Stimulated activated memory B cell treated with anti-CD40 and anti-IgM and Interleukin-4, amounts not matched to agents 10 μg/mL and 1 μg/mL and 100 μg/mL, for 72 hours (primary cell): ENCODE measurements around the gene SNX32.

Experiments
- ATAC-seq: fragments of 150-1000 bp; cut with Tn5 transposase; 2 replicates; pipeline ENCODE4 v1.10.0; 2021
- H3K27ac Mint-ChIP-seq: one replicate; pipeline ENCODE4 v1.8.0; 2022; ENCODE audit warnings: mild to moderate bottlenecking, mixed read lengths
- H3K27me3 Mint-ChIP-seq: one replicate; pipeline ENCODE4 v1.8.0; 2022; ENCODE audit warnings: mixed read lengths
- H3K36me3 Mint-ChIP-seq: one replicate; pipeline ENCODE4 v1.8.0; 2022; ENCODE audit warnings: mixed read lengths
- H3K4me1 Mint-ChIP-seq: one replicate; pipeline ENCODE4 v1.8.0; 2022; ENCODE audit warnings: mixed read lengths
- H3K4me3 Mint-ChIP-seq: one replicate; pipeline ENCODE4 v1.8.0; 2022; ENCODE audit warnings: mild to moderate bottlenecking, moderate library complexity, mixed read lengths
- H3K9me3 Mint-ChIP-seq: one replicate; pipeline ENCODE4 v1.8.0; 2022; ENCODE audit warnings: mixed read lengths

The SNX32 gene

GRCh38 chr11:65862941-65863888 is 29.5 kb downstream of the SNX32 start:
- H3K27ac Mint-ChIP-seq = peak overlapping the region; percentile 50
- H3K4me1 Mint-ChIP-seq = peaks cover 55% of the 10 kb centered on the region
- H3K36me3 Mint-ChIP-seq = peaks cover 49% of the 10 kb centered on the region
- H3K4me3 Mint-ChIP-seq = no peak overlapping the region
- no peaks in the 10 kb centered on the region for H3K27me3 Mint-ChIP-seq
- no peaks in the 10 kb centered on the region for H3K9me3 Mint-ChIP-seq
- no peak for ATAC-seq

- peaks cover 47% of the 10 kb centered on the region for H3K4me1 Mint-ChIP-seq
- H3K27ac Mint-ChIP-seq = no peak overlapping the region
- no peaks in the 10 kb centered on the region for H3K9me3 Mint-ChIP-seq
- ATAC-seq = no peak
- H3K27me3 Mint-ChIP-seq = no peaks in the 10 kb centered on the region
- peaks cover 49% of the 10 kb centered on the region for H3K36me3 Mint-ChIP-seq
- H3K4me3 Mint-ChIP-seq = no peak overlapping the region
These were observed 30.3 kb downstream of the SNX32 start for GRCh38 chr11:65863889-65864705.

GRCh38 chr11:65864706-65865471 is 31.1 kb downstream of the SNX32 start:
- Mint-ChIP-seq H3K36me3 (peaks cover 49% of the 10 kb centered on the region), H3K27me3 (no peaks in the 10 kb centered on the region), H3K27ac (no peak overlapping the region), H3K9me3 (no peaks in the 10 kb centered on the region), H3K4me1 (peaks cover 42% of the 10 kb centered on the region), H3K4me3 (no peak overlapping the region)
- ATAC-seq = no peak

- Mint-ChIP-seq H3K4me1 (peaks cover 40% of the 10 kb centered on the region), H3K27ac (no peak overlapping the region), H3K36me3 (peaks cover 49% of the 10 kb centered on the region), H3K27me3 (no peaks in the 10 kb centered on the region), H3K4me3 (no peak overlapping the region), H3K9me3 (no peaks in the 10 kb centered on the region)
- no peak for ATAC-seq
These were observed 31.9 kb downstream of the SNX32 start for GRCh38 chr11:65865550-65866172.

GRCh38 chr11:65866509-65867283 is 32.9 kb downstream of the SNX32 start:
- Mint-ChIP-seq H3K27ac (no peak overlapping the region), H3K36me3 (peaks cover 49% of the 10 kb centered on the region), H3K4me1 (peaks cover 42% of the 10 kb centered on the region), H3K4me3 (no peak overlapping the region), H3K9me3 (no peaks in the 10 kb centered on the region), H3K27me3 (no peaks in the 10 kb centered on the region)
- no peak for ATAC-seq

- no peaks in the 10 kb centered on the region for H3K27me3 Mint-ChIP-seq
- no peaks in the 10 kb centered on the region for H3K9me3 Mint-ChIP-seq
- no peak overlapping the region for H3K4me3 Mint-ChIP-seq
- H3K4me1 Mint-ChIP-seq = peaks cover 38% of the 10 kb centered on the region
- peaks cover 47% of the 10 kb centered on the region for H3K36me3 Mint-ChIP-seq
- H3K27ac Mint-ChIP-seq = no peak overlapping the region
- no peak for ATAC-seq
These were observed 33.7 kb downstream of the SNX32 start for GRCh38 chr11:65867284-65868071.

GRCh38 chr11:65868076-65868667 is 34.4 kb downstream of the SNX32 start:
- no peak for ATAC-seq
- peaks cover 40% of the 10 kb centered on the region for H3K36me3 Mint-ChIP-seq
- peaks cover 35% of the 10 kb centered on the region for H3K4me1 Mint-ChIP-seq
- H3K4me3 Mint-ChIP-seq = no peak overlapping the region
- no peaks in the 10 kb centered on the region for H3K9me3 Mint-ChIP-seq
- H3K27me3 Mint-ChIP-seq = peaks cover 5% of the 10 kb centered on the region
- H3K27ac Mint-ChIP-seq = no peak overlapping the region

GRCh38 chr11:65868907-65869306 is 35.1 kb downstream of the SNX32 start:
- H3K36me3 Mint-ChIP-seq = peaks cover 33% of the 10 kb centered on the region
- H3K9me3 Mint-ChIP-seq = no peaks in the 10 kb centered on the region
- H3K4me3 Mint-ChIP-seq = no peak overlapping the region
- no peak overlapping the region for H3K27ac Mint-ChIP-seq
- peaks cover 39% of the 10 kb centered on the region for H3K4me1 Mint-ChIP-seq
- no peak for ATAC-seq
- H3K27me3 Mint-ChIP-seq = peaks cover 7% of the 10 kb centered on the region

- H3K36me3 Mint-ChIP-seq = peaks cover 27% of the 10 kb centered on the region
- peaks cover 40% of the 10 kb centered on the region for H3K4me1 Mint-ChIP-seq
- H3K9me3 Mint-ChIP-seq = no peaks in the 10 kb centered on the region
- no peak overlapping the region for H3K4me3 Mint-ChIP-seq
- H3K27me3 Mint-ChIP-seq = peaks cover 7% of the 10 kb centered on the region
- no peak overlapping the region for H3K27ac Mint-ChIP-seq
- no peak for ATAC-seq
These were observed 36.0 kb downstream of the SNX32 start for GRCh38 chr11:65869643-65870306.

GRCh38 chr11:65870307-65870658 is 36.5 kb downstream of the SNX32 start:
- Mint-ChIP-seq H3K36me3 (peaks cover 22% of the 10 kb centered on the region), H3K4me1 (peaks cover 35% of the 10 kb centered on the region), H3K4me3 (no peak overlapping the region), H3K27me3 (peaks cover 7% of the 10 kb centered on the region), H3K27ac (no peak overlapping the region), H3K9me3 (no peaks in the 10 kb centered on the region)
- ATAC-seq = no peak

GRCh38 chr11:65870706-65871681 is 37.2 kb downstream of the SNX32 start:
- Mint-ChIP-seq H3K36me3 (peaks cover 15% of the 10 kb centered on the region), H3K27me3 (peaks cover 7% of the 10 kb centered on the region), H3K27ac (no peak overlapping the region), H3K9me3 (no peaks in the 10 kb centered on the region), H3K4me1 (peaks cover 34% of the 10 kb centered on the region), H3K4me3 (no peak overlapping the region)
- no peak for ATAC-seq
